K562 (cell line): ENCODE data around the gene TBL1Y.
"Not testable (repeated sequence)": the region's sequence is repeated elsewhere in the genome, so short reads cannot be mapped to it uniquely, and the experiment has no call there.

Experiments used
- HNRNPUL1 ChIP-seq: fragments of 200-400 bp; formaldehyde crosslinking; IDR thresholded peaks from 2 replicates; pipeline ENCODE4 v1.6.1; 2017; ENCODE audit warnings: low read length
- POLR2A ChIP-seq: fragments of 450-650 bp; conservative IDR thresholded peaks from 2 replicates; pipeline ENCODE4 v1.6.1; 2016
- POLR2AphosphoS5 ChIP-seq: IDR thresholded peaks from 2 replicates; pipeline ENCODE4 v1.6.1; 2011; ENCODE audit warnings: mild to moderate bottlenecking, low read depth, low read length, moderate library complexity; ENCODE audit not compliant: control insufficient read depth, insufficient read depth
- ZNF174 ChIP-seq: fragments of 250-450 bp; sonication (Bioruptor Pico); IDR thresholded peaks from 2 replicates; pipeline ENCODE4 v1.4.0; 2020; ENCODE audit warnings: mild to moderate bottlenecking
- TF ChIP-seq, protein P1 (sequence below), 3 experiments: IDR thresholded peaks in 2 of 3; conservative IDR thresholded peaks in 1 of 3; 2 replicates each; pipeline ENCODE4 v1.5.1; 2011 to 2012; ENCODE audit warnings: low read length in 3 of 3, mild to moderate bottlenecking in 3 of 3, control low read depth in 2 of 3, improper control_type of control experiment in 1 of 3, inconsistent platforms in 1 of 3, low read depth in 1 of 3, mixed read lengths in 1 of 3, moderate library complexity in 1 of 3; ENCODE audit not compliant: insufficient read depth in 2 of 3
- TF ChIP-seq, protein P2 (sequence below): fragments of 250-450 bp; sonication (Bioruptor Pico); IDR thresholded peaks from 2 replicates; pipeline ENCODE4 v1.5.1; 2021; ENCODE audit warnings: mild to moderate bottlenecking
- TF ChIP-seq, protein P3 (sequence below): sonication (generic); formaldehyde crosslinking; IDR thresholded peaks from 2 replicates; pipeline ENCODE4 v1.8.0; 2022; ENCODE audit warnings: missing genetic modification reagents, mild to moderate bottlenecking, borderline replicate concordance

DNA sequence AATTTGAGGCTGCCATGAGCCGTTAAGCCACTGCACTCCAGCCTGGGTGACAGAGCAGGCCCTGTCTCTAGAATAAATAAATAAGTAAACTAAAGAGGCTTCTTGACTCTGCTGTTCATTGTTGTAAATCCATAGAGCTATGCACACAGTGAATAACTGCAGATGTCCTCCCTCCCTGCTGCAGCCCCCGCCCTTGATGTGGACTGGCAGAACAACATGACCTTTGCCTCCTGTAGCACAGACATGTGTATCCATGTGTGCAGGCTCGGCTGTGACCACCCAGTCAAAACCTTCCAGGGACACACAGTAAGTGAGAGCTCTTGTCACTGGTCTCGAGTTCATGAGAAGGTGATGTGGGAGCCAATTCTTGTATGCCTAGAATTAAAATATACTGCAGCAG lies 170.1 kb downstream of the TBL1Y start:
- TF ChIP-seq ZNF174, HNRNPUL1, POLR2A, POLR2AphosphoS5: not testable (repeated sequence)
- TF ChIP-seq, protein P1, sequence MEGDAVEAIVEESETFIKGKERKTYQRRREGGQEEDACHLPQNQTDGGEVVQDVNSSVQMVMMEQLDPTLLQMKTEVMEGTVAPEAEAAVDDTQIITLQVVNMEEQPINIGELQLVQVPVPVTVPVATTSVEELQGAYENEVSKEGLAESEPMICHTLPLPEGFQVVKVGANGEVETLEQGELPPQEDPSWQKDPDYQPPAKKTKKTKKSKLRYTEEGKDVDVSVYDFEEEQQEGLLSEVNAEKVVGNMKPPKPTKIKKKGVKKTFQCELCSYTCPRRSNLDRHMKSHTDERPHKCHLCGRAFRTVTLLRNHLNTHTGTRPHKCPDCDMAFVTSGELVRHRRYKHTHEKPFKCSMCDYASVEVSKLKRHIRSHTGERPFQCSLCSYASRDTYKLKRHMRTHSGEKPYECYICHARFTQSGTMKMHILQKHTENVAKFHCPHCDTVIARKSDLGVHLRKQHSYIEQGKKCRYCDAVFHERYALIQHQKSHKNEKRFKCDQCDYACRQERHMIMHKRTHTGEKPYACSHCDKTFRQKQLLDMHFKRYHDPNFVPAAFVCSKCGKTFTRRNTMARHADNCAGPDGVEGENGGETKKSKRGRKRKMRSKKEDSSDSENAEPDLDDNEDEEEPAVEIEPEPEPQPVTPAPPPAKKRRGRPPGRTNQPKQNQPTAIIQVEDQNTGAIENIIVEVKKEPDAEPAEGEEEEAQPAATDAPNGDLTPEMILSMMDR (IDR thresholded peaks at IDR 0.05 in 2 of 3, conservative IDR thresholded peaks at IDR 0.05 in 1 of 3; ENCODE audit: insufficient read depth in 2 of 3, low read depth in 1 of 3, low read length in 3 of 3): not testable (repeated sequence)
- TF ChIP-seq, protein P2, sequence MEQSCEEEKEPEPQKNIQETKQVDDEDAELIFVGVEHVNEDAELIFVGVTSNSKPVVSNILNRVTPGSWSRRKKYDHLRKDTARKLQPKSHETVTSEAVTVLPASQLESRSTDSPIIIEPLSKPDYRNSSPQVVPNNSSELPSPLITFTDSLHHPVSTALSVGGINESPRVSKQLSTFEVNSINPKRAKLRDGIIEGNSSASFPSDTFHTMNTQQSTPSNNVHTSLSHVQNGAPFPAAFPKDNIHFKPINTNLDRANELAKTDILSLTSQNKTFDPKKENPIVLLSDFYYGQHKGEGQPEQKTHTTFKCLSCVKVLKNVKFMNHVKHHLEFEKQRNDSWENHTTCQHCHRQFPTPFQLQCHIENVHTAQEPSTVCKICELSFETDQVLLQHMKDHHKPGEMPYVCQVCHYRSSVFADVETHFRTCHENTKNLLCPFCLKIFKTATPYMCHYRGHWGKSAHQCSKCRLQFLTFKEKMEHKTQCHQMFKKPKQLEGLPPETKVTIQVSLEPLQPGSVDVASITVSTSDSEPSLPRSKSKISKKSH (CRISPR knock-in tag): not testable (repeated sequence)
- TF ChIP-seq, protein P3, sequence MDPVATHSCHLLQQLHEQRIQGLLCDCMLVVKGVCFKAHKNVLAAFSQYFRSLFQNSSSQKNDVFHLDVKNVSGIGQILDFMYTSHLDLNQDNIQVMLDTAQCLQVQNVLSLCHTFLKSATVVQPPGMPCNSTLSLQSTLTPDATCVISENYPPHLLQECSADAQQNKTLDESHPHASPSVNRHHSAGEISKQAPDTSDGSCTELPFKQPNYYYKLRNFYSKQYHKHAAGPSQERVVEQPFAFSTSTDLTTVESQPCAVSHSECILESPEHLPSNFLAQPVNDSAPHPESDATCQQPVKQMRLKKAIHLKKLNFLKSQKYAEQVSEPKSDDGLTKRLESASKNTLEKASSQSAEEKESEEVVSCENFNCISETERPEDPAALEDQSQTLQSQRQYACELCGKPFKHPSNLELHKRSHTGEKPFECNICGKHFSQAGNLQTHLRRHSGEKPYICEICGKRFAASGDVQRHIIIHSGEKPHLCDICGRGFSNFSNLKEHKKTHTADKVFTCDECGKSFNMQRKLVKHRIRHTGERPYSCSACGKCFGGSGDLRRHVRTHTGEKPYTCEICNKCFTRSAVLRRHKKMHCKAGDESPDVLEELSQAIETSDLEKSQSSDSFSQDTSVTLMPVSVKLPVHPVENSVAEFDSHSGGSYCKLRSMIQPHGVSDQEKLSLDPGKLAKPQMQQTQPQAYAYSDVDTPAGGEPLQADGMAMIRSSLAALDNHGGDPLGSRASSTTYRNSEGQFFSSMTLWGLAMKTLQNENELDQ (CRISPR knock-in tag): not testable (repeated sequence)
